Esophagus muscularis mucosa (tissue), 4 donors: ENCODE results near the gene SRRM4. TPM values are rescaled to one million over a fixed set of nuclear protein-coding genes. Genes with fewer than 3 reads are reported as not detected.

ENCODE experiments used
- DNase-seq: peaks from one replicate; pipeline ENCODE4 v3.0.0-alpha.2; 2017; ENCODE audit errors: extremely low spot score
- H3K27ac ChIP-seq, 4 donors: fragments of 200-600 bp; sonication (generic); replicated peaks in 1 of 4; 1 replicate in 3 of 4; 2 replicates in 1 of 4; pipeline ENCODE4 v1.5.1; 2016 to 2019; ENCODE audit warnings: mild to moderate bottlenecking in 1 of 4
- H3K27me3 ChIP-seq, 4 donors: fragments of 200-600 bp; sonication (generic); one replicate each; pipeline versions ENCODE4 v1.5.1 to v1.6.0; 2016 to 2019
- H3K36me3 ChIP-seq, 4 donors: fragments of 200-600 bp; sonication (generic); one replicate each; pipeline ENCODE4 v1.5.1; 2016 to 2019
- H3K4me1 ChIP-seq, 4 donors: fragments of 200-600 bp; sonication (generic); one replicate each; pipeline ENCODE4 v1.5.1; 2016 to 2019
- H3K4me3 ChIP-seq, 4 donors: fragments of 200-600 bp; sonication (generic); 1 replicate in 2 of 4; 2 replicates in 2 of 4; pipeline ENCODE4 v1.5.1; 2016 to 2019; ENCODE audit warnings: mild to moderate bottlenecking in 4 of 4, moderate library complexity in 1 of 4
- H3K9me3 ChIP-seq, 4 donors: fragments of 200-600 bp; sonication (generic); 1 replicate in 3 of 4; 2 replicates in 1 of 4; pipeline ENCODE4 v1.5.1; 2016 to 2019
- CTCF ChIP-seq, 3 experiments: fragments of 200-600 bp in 2 of 3; fragments of 450-650 bp in 1 of 3; sonication (generic) in 2 of 3; IDR thresholded peaks; one replicate each; pipeline ENCODE4 v1.5.1; 2017 to 2019; ENCODE audit warnings: antibody characterized with exemption in 3 of 3, mild to moderate bottlenecking in 2 of 3, moderate library complexity in 1 of 3
- EP300 ChIP-seq: sonication (generic); formaldehyde crosslinking; IDR thresholded peaks from one replicate; pipeline ENCODE4 v1.6.1; 2017; ENCODE audit warnings: antibody characterized with exemption
- POLR2A ChIP-seq: fragments of 450-650 bp; IDR thresholded peaks from one replicate; pipeline ENCODE4 v1.6.1; 2017; ENCODE audit warnings: antibody characterized with exemption, moderate library complexity, mild to moderate bottlenecking, low read depth
- POLR2AphosphoS5 ChIP-seq, 2 donors: sonication (generic); formaldehyde crosslinking; IDR thresholded peaks; one replicate each; pipeline ENCODE4 v1.6.1; 2017; ENCODE audit warnings: antibody characterized with exemption in 2 of 2
- WGBS: methylation state at CpG from one replicate; pipeline ENCODE4 v1.1.5; 2018; 5-methylcytosine and 5-hydroxymethylcytosine counted together
- intact Hi-C: fragments of 100-400 bp; cut with DNase I; formaldehyde crosslinking; loops from one replicate; pipeline ENCODE4 v1.15.1; 2023
- total RNA-seq, 4 donors: library from RNA; depleted of rRNA; stranded (reverse); fragments of >200 nt; gene quantifications; one replicate each; pipeline versions ENCODE4 v1.1.0 to v1.2.1, GENCODE V29; 2016

SRRM4 gene
- total RNA-seq = not detected

GRCh38 chr12:118981285-118982211 is at the start of gene SRRM4:
SRRM4 (plus strand) TSS chr12:118981541; CDS start chr12:118981883, 342 bp downstream.
- Histone ChIP-seq H3K36me3 (no peaks in the 10 kb centered on the region), H3K27ac (no peak within 1 kb of the TSS), H3K4me3 (peak within 1 kb of the TSS in 1 of 4 donors; percentile 10), H3K4me1 (peaks cover 17 to 22% (median 20%) of the 10 kb centered on the region in 4 donors), H3K27me3 (peaks cover 0 to 91% (median 26%) of the 10 kb centered on the region in 4 donors), H3K9me3 (no peaks in the 10 kb centered on the region)
- intact Hi-C loops = loop anchor here (5.0 kb wide), 1 partner anchor 566 kb away; no protein-coding TSS in a partner anchor
- no peak for DNase-seq
- WGBS = 4% methylated on average over 29 of the region's 64 CpGs
- no peak for TF ChIP-seq EP300
- no peak for TF ChIP-seq CTCF (IDR thresholded peaks at IDR 0.05)
- TF ChIP-seq POLR2AphosphoS5 (IDR thresholded peaks at IDR 0.05) = no peak
- no peak for TF ChIP-seq POLR2A

GRCh38 chr12:118946256-118946655 is 35.1 kb upstream of the SRRM4 start:
- WGBS = 56% methylated on average over 10 of the region's 10 CpGs
- H3K4me1 ChIP-seq = no peaks in the 10 kb centered on the region
- peaks cover 0 to 9% (median 0%) of the 10 kb centered on the region in 4 donors for H3K27me3 ChIP-seq
- no peak for DNase-seq
- no peaks in the 10 kb centered on the region for H3K36me3 ChIP-seq
- TF ChIP-seq CTCF (IDR thresholded peaks at IDR 0.05) (no peak), EP300 (no peak), POLR2A (no peak), POLR2AphosphoS5 (IDR thresholded peaks at IDR 0.05) (no peak)
- H3K4me3 ChIP-seq = no peak overlapping the region
- intact Hi-C loops = no loop called here
- H3K9me3 ChIP-seq = no peaks in the 10 kb centered on the region
- no peak overlapping the region for H3K27ac ChIP-seq

- Histone ChIP-seq H3K36me3 (no peaks in the 10 kb centered on the region), H3K4me1 (no peaks in the 10 kb centered on the region), H3K4me3 (no peak overlapping the region), H3K9me3 (no peaks in the 10 kb centered on the region), H3K27me3 (peaks cover 0 to 13% (median 0%) of the 10 kb centered on the region in 4 donors), H3K27ac (no peak overlapping the region)
- WGBS = 66% methylated on average over 5 of the region's 5 CpGs
- DNase-seq = no peak
- no peak for TF ChIP-seq CTCF (IDR thresholded peaks at IDR 0.05)
- no peak for TF ChIP-seq EP300
- no peak for TF ChIP-seq POLR2A
- no peak for TF ChIP-seq POLR2AphosphoS5 (IDR thresholded peaks at IDR 0.05)
- intact Hi-C loops = no loop called here
Measured at GRCh38 chr12:118958520-118958919, 22.8 kb upstream of the SRRM4 start.

GRCh38 chr12:118959348-118959747 is 22.0 kb upstream of the SRRM4 start:
- WGBS = 64% methylated on average over 4 of the region's 4 CpGs
- intact Hi-C loops = no loop called here
- Histone ChIP-seq H3K4me1 (no peaks in the 10 kb centered on the region), H3K27ac (no peak overlapping the region), H3K27me3 (peaks cover 0 to 13% (median 0%) of the 10 kb centered on the region in 4 donors), H3K9me3 (no peaks in the 10 kb centered on the region), H3K36me3 (no peaks in the 10 kb centered on the region), H3K4me3 (no peak overlapping the region)
- TF ChIP-seq POLR2AphosphoS5 (IDR thresholded peaks at IDR 0.05) (no peak), CTCF (IDR thresholded peaks at IDR 0.05) (no peak), EP300 (no peak), POLR2A (no peak)
- DNase-seq = no peak
